OCI-LY7 (cell line): ENCODE data around the gene GALNT8. TPM values are rescaled to one million over a fixed set of nuclear protein-coding genes. Genes with fewer than 3 reads are reported as not detected.

Experiments used
- Bru-seq: library from RNA; stranded (reverse); fragments of 400-500 nt; gene quantifications from one replicate; lab custom pipeline; 2021; lab: Mats Ljungman, UMichigan
- BruChase-seq, 2 experiments: library from RNA; stranded (reverse); fragments of 400-500 nt; gene quantifications; one replicate each; lab custom pipeline; 2021; lab: Mats Ljungman, UMichigan
- BruUV-seq: library from RNA; stranded (reverse); fragments of 400-500 nt; replicated peaks from 2 replicates; lab custom pipeline; 2021; lab: Mats Ljungman, UMichigan
- CTCF ChIA-PET: fragments of 300-600 bp; sonication (Branson Sonifier 250); formaldehyde crosslinking; loops from one replicate; lab custom pipeline; 2022; ENCODE audit warnings: antibody characterized with exemption; ENCODE audit not compliant: unreplicated experiment; lab: Charles Lee
- POLR2A ChIA-PET: fragments of 300-600 bp; sonication (Branson Sonifier 250); formaldehyde crosslinking; loops from one replicate; lab custom pipeline; 2022; ENCODE audit warnings: antibody characterized with exemption; lab: Charles Lee
- DNase-seq: peaks from one replicate; pipeline ENCODE4 v3.0.0-alpha.2; 2015; ENCODE audit warnings: low spot score
- H2AFZ ChIP-seq: fragments of 200-600 bp; sonication (generic), shearing (Covaris generic); 2 replicates; pipeline ENCODE4 v1.6.1; 2014; ENCODE audit warnings: mild to moderate bottlenecking, antibody characterized with exemption, low read length, moderate library complexity
- H3K27ac ChIP-seq: fragments of 200-600 bp; sonication (generic); 2 replicates; pipeline ENCODE4 v1.5.1; 2014; ENCODE audit warnings: mixed run types, low read depth, mild to moderate bottlenecking, moderate library complexity, low read length, inconsistent platforms; ENCODE audit not compliant: poor library complexity, severe bottlenecking
- H3K36me3 ChIP-seq: fragments of 200-600 bp; sonication (generic); 2 replicates; pipeline ENCODE4 v1.6.1; 2014; ENCODE audit warnings: mild to moderate bottlenecking, antibody characterized with exemption, low read length, moderate library complexity, mixed read lengths; ENCODE audit not compliant: insufficient read depth
- H3K4me1 ChIP-seq: fragments of 200-600 bp; sonication (generic); 2 replicates; pipeline ENCODE4 v1.5.1; 2014; ENCODE audit warnings: mild to moderate bottlenecking, low read length; ENCODE audit not compliant: insufficient read depth, poor library complexity, severe bottlenecking
- H3K4me2 ChIP-seq: fragments of 200-600 bp; sonication (generic); 2 replicates; pipeline ENCODE4 v1.6.1; 2014; ENCODE audit warnings: mild to moderate bottlenecking, low read length
- H3K4me3 ChIP-seq: fragments of 200-600 bp; sonication (generic); 2 replicates; pipeline ENCODE4 v1.5.1; 2014; ENCODE audit warnings: mild to moderate bottlenecking, low read depth, low read length; ENCODE audit not compliant: poor library complexity, severe bottlenecking
- H3K79me2 ChIP-seq: fragments of 200-600 bp; sonication (generic); 2 replicates; pipeline ENCODE4 v1.6.1; 2016; ENCODE audit warnings: low read depth, mild to moderate bottlenecking, low read length, moderate library complexity, mixed read lengths; ENCODE audit not compliant: insufficient read depth
- H3K9me2 ChIP-seq: fragments of 200-600 bp; sonication (generic); 2 replicates; pipeline ENCODE4 v1.6.1; 2016; ENCODE audit warnings: mild to moderate bottlenecking, low read length, mixed read lengths; ENCODE audit not compliant: insufficient read depth
- H3K9me3 ChIP-seq: fragments of 200-600 bp; sonication (generic); 2 replicates; pipeline ENCODE4 v1.6.1; 2014; ENCODE audit warnings: mild to moderate bottlenecking, mixed run types, low read length, mixed read lengths
- H4K20me1 ChIP-seq: fragments of 200-600 bp; sonication (generic); 2 replicates; pipeline ENCODE4 v1.6.1; 2014; ENCODE audit warnings: mild to moderate bottlenecking, antibody characterized with exemption, low read length, moderate library complexity, mixed read lengths; ENCODE audit not compliant: insufficient read depth
- CTCF ChIP-seq: fragments of 200-600 bp; sonication (generic); conservative IDR thresholded peaks from 2 replicates; pipeline ENCODE4 v1.5.1; 2014; ENCODE audit warnings: mild to moderate bottlenecking, antibody characterized with exemption, low read length, moderate library complexity, mixed read lengths
- EZH2phosphoT487 ChIP-seq: fragments of 200-600 bp; sonication (generic); IDR thresholded peaks from 2 replicates; pipeline ENCODE4 v1.6.1; 2018; ENCODE audit warnings: low read depth, borderline replicate concordance, mild to moderate bottlenecking, mixed run types, antibody characterized with exemption, low read length, moderate library complexity, mixed read lengths
- intact Hi-C: fragments of 100-400 bp; cut with micrococcal nuclease; formaldehyde crosslinking; loops from one replicate; pipeline ENCODE4 v1.10.0; 2022; ENCODE audit not compliant: unreplicated experiment
- long read RNA-seq: library from polyadenylated mRNA; stranded (forward); transcript quantifications from one replicate; pipeline ENCODE4 v2.0.0, GENCODE V29; 2022
- total RNA-seq, 2 experiments: library from RNA; depleted of rRNA in 1 of 2; stranded (reverse); fragments of >200 nt in 1 of 2; shearing (Covaris generic) in 1 of 2; gene quantifications; 2 replicates each; pipeline ENCODE4 v1.2.3, GENCODE V29; 2014 to 2022

Gene GALNT8
- 0.60 TPM in 1 of 2 replicates, not detected in the other for total RNA-seq (2014; rRNA removed; shearing (Covaris generic))
- 0.52 TPM in 1 of 2 replicates, not detected in the other for total RNA-seq (2022)
- Bru-seq, nascent RNA: percentile 27 among the genes with signal in this experiment
- BruChase-seq, experiment 1, labeled RNA remaining after a 6-hour chase: percentile 27 among the genes with signal in this experiment
- BruChase-seq, experiment 2, labeled RNA remaining after a 2-hour chase: percentile 31 among the genes with signal in this experiment
- long read RNA-seq, partial matches to known transcripts: 0 of 1 reads
- long read RNA-seq, other reads (novel, unspliced or antisense): 1 of 1 reads

- CTCF ChIA-PET: no interaction called here
Observed at GRCh38 chr12:4719821-4720636, at the start of gene GALNT8. Gene GALNT8, plus strand, starts transcription at chr12:4720400. Its CDS starts 278 bp downstream, at chr12:4720678.

GRCh38 chr12:4679711-4680110, 40.5 kb upstream of the GALNT8 start:
- intact Hi-C loops: no loop called here
- ChIA-PET POLR2A (no interaction called here), CTCF (no interaction called here)
- Histone ChIP-seq H3K9me2 (no peaks in the 10 kb centered on the region), H3K4me1 (no peaks in the 10 kb centered on the region), H3K4me3 (no peak overlapping the region), H3K79me2 (no peaks in the 10 kb centered on the region), H3K36me3 (peaks cover 33% of the 10 kb centered on the region), H3K27ac (no peak overlapping the region), H3K9me3 (no peaks in the 10 kb centered on the region), H2AFZ (no peak overlapping the region), H3K4me2 (no peak overlapping the region), H4K20me1 (no peaks in the 10 kb centered on the region)
- no peak for TF ChIP-seq CTCF
- DNase-seq: no peak
- BruUV-seq: no TSS peak

More at GRCh38 chr12:4719821-4720636, at the start of gene GALNT8:
- H2AFZ ChIP-seq: no peak within 1 kb of the TSS
- POLR2A ChIA-PET: no interaction called here
- no peak for TF ChIP-seq EZH2phosphoT487
- no peak for TF ChIP-seq CTCF
- no peak for DNase-seq
- no peaks in the 10 kb centered on the region for H3K9me2 ChIP-seq
- BruUV-seq: no TSS peak
- no peaks in the 10 kb centered on the region for H3K79me2 ChIP-seq
- no peaks in the 10 kb centered on the region for H4K20me1 ChIP-seq
- H3K36me3 ChIP-seq: no peaks in the 10 kb centered on the region
- no peak within 1 kb of the TSS for H3K4me3 ChIP-seq
- H3K27ac ChIP-seq: no peak within 1 kb of the TSS
- no peaks in the 10 kb centered on the region for H3K9me3 ChIP-seq
- H3K4me1 ChIP-seq: no peaks in the 10 kb centered on the region
- H3K4me2 ChIP-seq: no peak within 1 kb of the TSS
- intact Hi-C loops: no loop called here
